GM12878 (cell line): Measurements from ENCODE around the gene DVL2. TPM values are rescaled to one million over a fixed set of nuclear protein-coding genes. Genes with fewer than 3 reads are reported as not detected.

Experiments used
- ATAC-seq: fragments of 200-7000 bp; cut with Tn5 transposase; 3 replicates; pipeline ENCODE4 v1.9.1; 2020; ENCODE audit warnings: mild to moderate bottlenecking, moderate library complexity
- BruUV-seq: library from RNA; stranded (reverse); fragments of 400-500 nt; replicated peaks from 2 replicates; lab custom pipeline; 2021; lab: Mats Ljungman, UMichigan
- CTCF ChIA-PET: fragments of 300-600 bp; sonication (Branson Sonifier 250); formaldehyde crosslinking; extraction: SDS; loops from one replicate; lab custom pipeline; 2021; ENCODE audit warnings: inconsistent platforms; lab: Yijun Ruan, JAX
- POLR2A ChIA-PET: fragments of 350-600 bp; formaldehyde crosslinking; extraction: SDS; loops from one replicate; lab custom pipeline; 2021; ENCODE audit warnings: inconsistent platforms; lab: Charles Lee
- RAD21 ChIA-PET: fragments of 300-600 bp; sonication (Branson Sonifier 250); formaldehyde crosslinking; loops from one replicate; lab custom pipeline; 2023; ENCODE audit warnings: antibody characterized with exemption; ENCODE audit not compliant: unreplicated experiment; lab: Charles Lee
- SMC1A ChIA-PET: fragments of 300-600 bp; sonication (Branson Sonifier 250); formaldehyde crosslinking; loops from one replicate; lab custom pipeline; 2023; ENCODE audit not compliant: unreplicated experiment, uncharacterized antibody; lab: Charles Lee
- DNase-seq: peaks from one replicate; pipeline ENCODE4 v3.0.0-alpha.2; 2011; ENCODE audit warnings: low read depth, low spot score
- FAIRE-seq: peaks from 3 replicates; lab custom pipeline; 2011; peaks lifted over from hg19 to GRCh38; lab: Jason Lieb, UNC
- H2AFZ ChIP-seq: 2 replicates; pipeline ENCODE4 v1.6.0; 2011; ENCODE audit warnings: low read depth, low read length, control low read depth; ENCODE audit not compliant: control insufficient read depth
- H3K27ac ChIP-seq: 2 replicates; pipeline ENCODE4 v1.5.1; 2011; ENCODE audit warnings: control low read depth; ENCODE audit not compliant: control insufficient read depth, insufficient read depth
- H3K27me3 ChIP-seq, 2 experiments: replicated peaks in 1 of 2; 2 replicates each; pipeline versions ENCODE4 v1.6.0 to v1.6.1; 2011; ENCODE audit warnings: low read length in 1 of 2; ENCODE audit not compliant: control insufficient read depth in 2 of 2, insufficient read depth in 2 of 2
- H3K36me3 ChIP-seq, 2 experiments: 2 replicates each; pipeline ENCODE4 v1.5.1; 2011; ENCODE audit warnings: low read length in 1 of 2; ENCODE audit not compliant: control insufficient read depth in 2 of 2, insufficient read depth in 2 of 2
- H3K4me1 ChIP-seq: 2 replicates; pipeline ENCODE4 v1.6.1; 2011; ENCODE audit warnings: mild to moderate bottlenecking, low read length, moderate library complexity, mixed read lengths; ENCODE audit not compliant: control insufficient read depth, insufficient read depth
- H3K4me2 ChIP-seq: 2 replicates; pipeline ENCODE4 v1.6.0; 2011; ENCODE audit warnings: control low read depth; ENCODE audit not compliant: control insufficient read depth, insufficient read depth
- H3K4me3 ChIP-seq: fragments of 200-600 bp; sonication (generic); 2 replicates; pipeline ENCODE4 v1.5.1; 2016
- H3K79me2 ChIP-seq: 2 replicates; pipeline ENCODE4 v1.6.0; 2011; ENCODE audit warnings: low read length; ENCODE audit not compliant: control insufficient read depth, insufficient read depth
- H3K9ac ChIP-seq: 2 replicates; pipeline ENCODE4 v1.8.0; 2011; ENCODE audit warnings: low read length, control low read depth, mixed read lengths; ENCODE audit not compliant: control insufficient read depth, insufficient read depth
- H3K9me3 ChIP-seq: replicated peaks from 3 replicates; pipeline ENCODE4 v1.5.1; 2011; ENCODE audit warnings: mild to moderate bottlenecking, low read length; ENCODE audit not compliant: control insufficient read depth, insufficient read depth
- H4K20me1 ChIP-seq: 2 replicates; pipeline ENCODE4 v1.6.0; 2011; ENCODE audit not compliant: control insufficient read depth, insufficient read depth
- E4F1 ChIP-seq: fragments of 450-650 bp; IDR thresholded peaks from 2 replicates; pipeline ENCODE4 v1.6.1; 2018; ENCODE audit warnings: borderline replicate concordance, mild to moderate bottlenecking; ENCODE audit not compliant: partially characterized antibody
- EZH2 ChIP-seq: IDR thresholded peaks from 2 replicates; pipeline ENCODE4 v1.6.1; 2012; ENCODE audit warnings: low read depth, mild to moderate bottlenecking, control low read depth, inconsistent platforms, low read length, borderline replicate concordance; ENCODE audit not compliant: control insufficient read depth
- JUND ChIP-seq: IDR thresholded peaks from 2 replicates; pipeline ENCODE4 v1.6.1; 2012; ENCODE audit warnings: low read depth, mild to moderate bottlenecking, low read length, improper control_type of control experiment, moderate library complexity
- KLF5 ChIP-seq: fragments of 450-650 bp; IDR thresholded peaks from 2 replicates; pipeline ENCODE4 v1.6.1; 2014; ENCODE audit warnings: mild to moderate bottlenecking; ENCODE audit not compliant: partially characterized antibody
- MEF2A ChIP-seq: IDR thresholded peaks from 2 replicates; pipeline ENCODE4 v1.6.1; 2011; ENCODE audit warnings: low read depth, mild to moderate bottlenecking, low read length, moderate library complexity; ENCODE audit not compliant: insufficient read depth
- MYB ChIP-seq: fragments of 150-350 bp; IDR thresholded peaks from 2 replicates; pipeline ENCODE4 v1.6.1; 2014; ENCODE audit warnings: mild to moderate bottlenecking, low read depth, low read length, borderline replicate concordance
- SRF ChIP-seq, 2 experiments: IDR thresholded peaks; 2 replicates each; pipeline ENCODE4 v1.6.1; 2011; ENCODE audit warnings: low read depth in 2 of 2, low read length in 2 of 2, mild to moderate bottlenecking in 1 of 2, moderate library complexity in 1 of 2
- ZBED1 ChIP-seq: IDR thresholded peaks from 2 replicates; pipeline ENCODE4 v1.6.1; 2016; ENCODE audit warnings: borderline replicate concordance
- ZNF217 ChIP-seq: fragments of 450-650 bp; IDR thresholded peaks from 2 replicates; pipeline ENCODE4 v1.6.1; 2017; ENCODE audit warnings: antibody characterized with exemption, mild to moderate bottlenecking
- ZZZ3 ChIP-seq: IDR thresholded peaks from 2 replicates; pipeline ENCODE4 v1.6.1; 2011; ENCODE audit warnings: low read depth; ENCODE audit not compliant: control insufficient read depth, insufficient read length
- WGBS: methylation state at CpG from one replicate; pipeline ENCODE4 v1.1.6; 2016; ENCODE audit warnings: low lambda C conversion rate; ENCODE audit not compliant: insufficient replicate concordance, insufficient coverage; ENCODE audit errors: missing lambda C conversion rate; 5-methylcytosine and 5-hydroxymethylcytosine counted together
- in situ Hi-C: fragments of 300-500 bp; cut with MboI; formaldehyde crosslinking; loops from 9 replicates; pipeline ENCODE4 v1.14.3; 2018; ENCODE audit warnings: mixed read lengths
- intact Hi-C: fragments of 100-400 bp; cut with micrococcal nuclease; formaldehyde crosslinking; loops from one replicate; pipeline ENCODE4 v1.14.2; 2022; ENCODE audit not compliant: unreplicated experiment
- polyA plus RNA-seq, 11 experiments: library from polyadenylated mRNA; depleted of rRNA in 4 of 11; unstranded in 6 of 11; stranded (reverse) in 5 of 11; fragments of >200 nt; fragmentation: Nextera tagmentation in 4 of 11; fragmentation: Illumina TruSeq in 1 of 11; extraction: Ambion mirVana in 4 of 11; extraction: Trizol in 1 of 11; gene quantifications; 1 replicate in 1 of 11; 2 replicates in 10 of 11; pipeline versions ENCODE4 v1.2.1 to v1.2.3, GENCODE V29; 2011 to 2016; ENCODE audit warnings: inconsistent platforms in 2 of 11, missing spikeins in 2 of 11, low read depth in 1 of 11
- total RNA-seq, 4 experiments: library from RNA; depleted of rRNA in 3 of 4; stranded (reverse); fragments of >200 nt in 3 of 4; fragmentation: Illumina TruSeq in 1 of 4; extraction: Trizol in 1 of 4; gene quantifications; 2 replicates each; pipeline versions ENCODE4 v1.2.1 to v1.2.3, GENCODE V29; 2013 to 2021

Gene DVL2
- total and polyA plus RNA-seq, 10 of the 15 experiments (the other 5 are each of a cell fraction or from before 2014, with no cell fraction given), result 0.97 to 44.8 (median 23.2) TPM

GRCh38 chr17:7177954-7178477 lies 56.3 kb downstream of the DVL2 start:
- in situ Hi-C loops, result no loop called here
- CTCF ChIA-PET, result interaction anchor here (0.9 to 3.5 kb wide), 13 partner anchors 10 to 334 kb away, joined by 3 to 34 read pairs (median 6); no protein-coding TSS in a partner anchor
- Histone ChIP-seq H3K9me3 (no peaks in the 10 kb centered on the region; the same call in 2 of the 3 replicates), H3K79me2 (no peaks in the 10 kb centered on the region), H3K27ac (no peak overlapping the region), H3K9ac (no peak overlapping the region), H3K36me3 (no peaks in the 10 kb centered on the region), H3K4me1 (peaks cover 6% of the 10 kb centered on the region), H2AFZ (peak overlapping the region; percentile 47; the same call in 1 of the 2 replicates), H3K4me2 (no peak overlapping the region), H3K27me3 (peaks cover 2 to 6% of the 10 kb centered on the region in 2 experiments; a peak in 3 of 4 replicates), H3K4me3 (no peak overlapping the region), H4K20me1 (no peaks in the 10 kb centered on the region)
- TF ChIP-seq JUND (no peak), ZBED1 (no peak), SRF (IDR thresholded peaks at IDR 0.05; ENCODE audit: low read depth in 2 of 2, low read length in 2 of 2) (no peak), ZNF217 (no peak), KLF5 (no peak), EZH2 (no peak), MYB (no peak), MEF2A (no peak), ZZZ3 (no peak), E4F1 (no peak)
- WGBS, result 16% methylated on average over 18 of the region's 18 CpGs
- FAIRE-seq (no peak), DNase-seq (no peak), ATAC-seq (no peak)
- RAD21 ChIA-PET, result interaction anchor here (1.4 to 2.7 kb wide), 4 partner anchors 46 to 263 kb away, joined by 4 to 14 read pairs (median 8); no protein-coding TSS in a partner anchor
- POLR2A ChIA-PET, result interaction anchor here (0.6 kb wide), 1 partner anchor 567 kb away, joined by 5 read pairs; no protein-coding TSS in a partner anchor
- SMC1A ChIA-PET, result interaction anchor here (0.8 to 2.6 kb wide), 4 partner anchors 33 to 132 kb away, joined by 3 to 14 read pairs (median 5); no protein-coding TSS in a partner anchor
- no TSS peak for BruUV-seq
- intact Hi-C loops, result loop anchor here (2.0 to 10.0 kb wide), 2 partner anchors 131 to 263 kb away; no protein-coding TSS in a partner anchor
